Epithelial cell of proximal tubule (primary cell): ENCODE measurements around the gene IL17D. TPM values are rescaled to one million over a fixed set of nuclear protein-coding genes. Genes with fewer than 3 reads are reported as not detected.
A peak's percentile ranks its signal among the peaks of the same experiment; 100 is the strongest.
"Not testable (repeated sequence)": the region's sequence is repeated elsewhere in the genome, so short reads cannot be mapped to it uniquely, and the experiment has no call there.

Experiments used
- DNase-seq: peaks from one replicate; pipeline ENCODE4 v3.0.0-alpha.2; 2011; ENCODE audit warnings: low read depth
- H3K4me3 ChIP-seq: 2 replicates; pipeline ENCODE4 v1.5.1; 2011; ENCODE audit warnings: low read depth, mild to moderate bottlenecking, low read length
- CTCF ChIP-seq: conservative IDR thresholded peaks from 2 replicates; pipeline ENCODE4 v1.5.1; 2012; ENCODE audit warnings: low read depth, mild to moderate bottlenecking, low read length
- total RNA-seq: library from RNA; depleted of rRNA; stranded (reverse); fragments of >200 nt; gene quantifications from 2 replicates; pipeline ENCODE4 v1.2.3, GENCODE V29; 2015

Gene IL17D
- total RNA-seq, 1 donor from 2014 or later, result 0.35 TPM

GRCh38 chr13:20721454-20722357, 18.2 kb downstream of the IL17D start:
- H3K4me3 ChIP-seq, result peak overlapping the region; percentile 49
- DNase-seq, result no peak

GRCh38 chr13:20727856-20728255, 24.4 kb downstream of the IL17D start:
- TF ChIP-seq CTCF, result no peak
- no peak overlapping the region for H3K4me3 ChIP-seq
- DNase-seq, result no peak

More at GRCh38 chr13:20721454-20722357, 18.2 kb downstream of the IL17D start:
- no peak for TF ChIP-seq CTCF

- no peak for TF ChIP-seq CTCF
- no peak for DNase-seq
- no peak overlapping the region for H3K4me3 ChIP-seq
These were observed 25.2 kb downstream of the IL17D start for GRCh38 chr13:20728579-20729311.

- TF ChIP-seq CTCF, result no peak
- H3K4me3 ChIP-seq, result no peak overlapping the region
- DNase-seq, result no peak
These were observed 26.4 kb downstream of the IL17D start for GRCh38 chr13:20729633-20730585.

- TF ChIP-seq CTCF, result no peak
- H3K4me3 ChIP-seq, result no peak overlapping the region
- no peak for DNase-seq
These were observed 35.1 kb downstream of the IL17D start for GRCh38 chr13:20738616-20739015.

GRCh38 chr13:20740021-20740420, 36.5 kb downstream of the IL17D start:
- no peak for TF ChIP-seq CTCF
- DNase-seq, result no peak
- H3K4me3 ChIP-seq, result no peak overlapping the region

- DNase-seq, H3K4me3 ChIP-seq: not testable (repeated sequence)
These were observed 40.4 kb downstream of the IL17D start for GRCh38 chr13:20743830-20744404.
